ENCODE measurements around the gene USP20. TPM values are rescaled to one million over a fixed set of nuclear protein-coding genes. Genes with fewer than 3 reads are reported as not detected.

Gene USP20
- polyA plus RNA-seq, 1 of the 3 experiments (the other 2 are of a cell fraction), result 22.5 TPM

DNA sequence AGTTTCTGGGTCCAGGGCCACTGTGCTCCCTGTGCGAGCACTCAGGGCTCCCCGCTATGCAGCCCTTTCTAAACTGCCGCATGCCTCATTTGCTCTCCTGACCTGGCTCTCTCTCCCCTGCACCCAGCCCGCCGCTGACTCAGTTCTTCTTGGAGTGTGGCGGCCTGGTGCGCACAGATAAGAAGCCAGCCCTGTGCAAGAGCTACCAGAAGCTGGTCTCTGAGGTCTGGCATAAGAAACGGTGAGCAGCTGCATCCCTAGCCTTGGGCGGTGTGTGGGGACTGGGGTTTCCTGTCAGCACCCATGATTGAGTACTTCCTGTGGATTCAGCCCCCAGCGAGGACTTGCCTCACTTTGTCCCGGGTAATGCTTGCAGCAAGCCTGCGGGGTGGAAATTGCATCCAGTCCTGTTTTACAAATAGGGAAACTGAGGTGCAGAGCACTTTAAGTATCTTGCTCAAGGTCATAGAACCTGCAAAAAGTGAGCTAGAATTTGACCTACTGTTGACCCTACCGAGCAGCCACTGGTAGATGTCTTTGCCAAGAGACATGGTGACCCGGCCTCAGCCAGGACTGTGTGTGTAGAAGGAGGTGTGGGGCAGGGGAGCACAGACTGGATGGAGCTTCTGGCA is 27.9 kb downstream of the USP20 start:
- Histone ChIP-seq H3K27ac (ENCODE audit: low read depth in 2 of 2, low read length in 1 of 2) (peak overlapping the region in 1 of 2 experiments; percentile 89; a peak in 2 of 4 replicates), H3K9ac (no peak overlapping the region), H3K79me2 (ENCODE audit: insufficient read depth) (no peaks in the 10 kb centered on the region), H3K4me3 (ENCODE audit: low read depth in 2 of 2, low read length in 1 of 2) (no peak overlapping the region), H3K27me3 (ENCODE audit: insufficient read depth) (no peaks in the 10 kb centered on the region), H3K9me3 (no peaks in the 10 kb centered on the region), H3K36me3 (replicated peaks in 1 of 2; ENCODE audit: control insufficient read depth in 1 of 2, insufficient read depth in 2 of 2, low read length in 1 of 2) (peaks cover 5 to 24% of the 10 kb centered on the region in 2 experiments), H3K4me2 (no peak overlapping the region), H3F3A (replicated peaks; ENCODE audit: insufficient read depth) (no peaks in the 10 kb centered on the region), H4K20me1 (ENCODE audit: insufficient read depth) (no peaks in the 10 kb centered on the region), H3K4me1 (ENCODE audit: control insufficient read depth in 1 of 2, insufficient read depth in 2 of 2, low read depth in 1 of 2, low read length in 1 of 2) (peaks cover 0 to 14% of the 10 kb centered on the region in 2 experiments; a peak in 1 of 4 replicates), H3K9me2 (no peaks in the 10 kb centered on the region), H2AFZ (ENCODE audit: low read depth) (no peak overlapping the region)
- peak; percentile 46; the same call in 1 of the 2 replicates for TF ChIP-seq TCF12 (IDR thresholded peaks at IDR 0.05)
- no peak for TF ChIP-seq SIN3A (IDR thresholded peaks at IDR 0.05; ENCODE audit: borderline replicate concordance, low read depth, low read length)
- TF ChIP-seq, protein P1, sequence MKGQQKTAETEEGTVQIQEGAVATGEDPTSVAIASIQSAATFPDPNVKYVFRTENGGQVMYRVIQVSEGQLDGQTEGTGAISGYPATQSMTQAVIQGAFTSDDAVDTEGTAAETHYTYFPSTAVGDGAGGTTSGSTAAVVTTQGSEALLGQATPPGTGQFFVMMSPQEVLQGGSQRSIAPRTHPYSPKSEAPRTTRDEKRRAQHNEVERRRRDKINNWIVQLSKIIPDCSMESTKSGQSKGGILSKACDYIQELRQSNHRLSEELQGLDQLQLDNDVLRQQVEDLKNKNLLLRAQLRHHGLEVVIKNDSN (IDR thresholded peaks at IDR 0.05; ENCODE audit: borderline replicate concordance, low read depth), result no peak
- TF ChIP-seq GATA2 (CRISPR knock-in tag; IDR thresholded peaks at IDR 0.05), result peak; percentile 73
- TF ChIP-seq, protein P2, sequence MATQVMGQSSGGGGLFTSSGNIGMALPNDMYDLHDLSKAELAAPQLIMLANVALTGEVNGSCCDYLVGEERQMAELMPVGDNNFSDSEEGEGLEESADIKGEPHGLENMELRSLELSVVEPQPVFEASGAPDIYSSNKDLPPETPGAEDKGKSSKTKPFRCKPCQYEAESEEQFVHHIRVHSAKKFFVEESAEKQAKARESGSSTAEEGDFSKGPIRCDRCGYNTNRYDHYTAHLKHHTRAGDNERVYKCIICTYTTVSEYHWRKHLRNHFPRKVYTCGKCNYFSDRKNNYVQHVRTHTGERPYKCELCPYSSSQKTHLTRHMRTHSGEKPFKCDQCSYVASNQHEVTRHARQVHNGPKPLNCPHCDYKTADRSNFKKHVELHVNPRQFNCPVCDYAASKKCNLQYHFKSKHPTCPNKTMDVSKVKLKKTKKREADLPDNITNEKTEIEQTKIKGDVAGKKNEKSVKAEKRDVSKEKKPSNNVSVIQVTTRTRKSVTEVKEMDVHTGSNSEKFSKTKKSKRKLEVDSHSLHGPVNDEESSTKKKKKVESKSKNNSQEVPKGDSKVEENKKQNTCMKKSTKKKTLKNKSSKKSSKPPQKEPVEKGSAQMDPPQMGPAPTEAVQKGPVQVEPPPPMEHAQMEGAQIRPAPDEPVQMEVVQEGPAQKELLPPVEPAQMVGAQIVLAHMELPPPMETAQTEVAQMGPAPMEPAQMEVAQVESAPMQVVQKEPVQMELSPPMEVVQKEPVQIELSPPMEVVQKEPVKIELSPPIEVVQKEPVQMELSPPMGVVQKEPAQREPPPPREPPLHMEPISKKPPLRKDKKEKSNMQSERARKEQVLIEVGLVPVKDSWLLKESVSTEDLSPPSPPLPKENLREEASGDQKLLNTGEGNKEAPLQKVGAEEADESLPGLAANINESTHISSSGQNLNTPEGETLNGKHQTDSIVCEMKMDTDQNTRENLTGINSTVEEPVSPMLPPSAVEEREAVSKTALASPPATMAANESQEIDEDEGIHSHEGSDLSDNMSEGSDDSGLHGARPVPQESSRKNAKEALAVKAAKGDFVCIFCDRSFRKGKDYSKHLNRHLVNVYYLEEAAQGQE (IDR thresholded peaks at IDR 0.05; ENCODE audit: low read depth, low read length), result no peak
- no peak for TF ChIP-seq EZH2phosphoT487 (IDR thresholded peaks at IDR 0.05; ENCODE audit: borderline replicate concordance, low read depth)
- peak; percentile 27; the same call in 1 of the 2 replicates for TF ChIP-seq RAD21 (IDR thresholded peaks at IDR 0.05; ENCODE audit: low read length)
- no peak for TF ChIP-seq POLR2AphosphoS5 (IDR thresholded peaks at IDR 0.05; ENCODE audit: low read depth, low read length)
- TF ChIP-seq CHD2 (IDR thresholded peaks at IDR 0.05; ENCODE audit: low read length, partially characterized antibody), result peak; percentile 74
- TF ChIP-seq JUND (IDR thresholded peaks at IDR 0.05), result no peak
- peak; percentile 34; the same call in 1 of the 2 replicates for TF ChIP-seq MXI1 (IDR thresholded peaks at IDR 0.05; ENCODE audit: low read depth, low read length)
- TF ChIP-seq ELF1 (IDR thresholded peaks at IDR 0.05), result no peak
- TF ChIP-seq, protein P3, sequence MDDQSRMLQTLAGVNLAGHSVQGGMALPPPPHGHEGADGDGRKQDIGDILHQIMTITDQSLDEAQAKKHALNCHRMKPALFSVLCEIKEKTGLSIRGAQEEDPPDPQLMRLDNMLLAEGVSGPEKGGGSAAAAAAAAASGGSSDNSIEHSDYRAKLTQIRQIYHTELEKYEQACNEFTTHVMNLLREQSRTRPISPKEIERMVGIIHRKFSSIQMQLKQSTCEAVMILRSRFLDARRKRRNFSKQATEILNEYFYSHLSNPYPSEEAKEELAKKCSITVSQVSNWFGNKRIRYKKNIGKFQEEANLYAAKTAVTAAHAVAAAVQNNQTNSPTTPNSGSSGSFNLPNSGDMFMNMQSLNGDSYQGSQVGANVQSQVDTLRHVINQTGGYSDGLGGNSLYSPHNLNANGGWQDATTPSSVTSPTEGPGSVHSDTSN (IDR thresholded peaks at IDR 0.05), result peak; percentile 56
- peak in 1 of 2 experiments; percentile 81; a peak in 2 of 4 replicates for TF ChIP-seq EP300 (IDR thresholded peaks at IDR 0.05; ENCODE audit: borderline replicate concordance in 1 of 2, low read depth in 1 of 2, low read length in 1 of 2)
- TF ChIP-seq TAF1 (IDR thresholded peaks at IDR 0.05; ENCODE audit: borderline replicate concordance, low read depth, low read length), result no peak
- TF ChIP-seq, protein P4, sequence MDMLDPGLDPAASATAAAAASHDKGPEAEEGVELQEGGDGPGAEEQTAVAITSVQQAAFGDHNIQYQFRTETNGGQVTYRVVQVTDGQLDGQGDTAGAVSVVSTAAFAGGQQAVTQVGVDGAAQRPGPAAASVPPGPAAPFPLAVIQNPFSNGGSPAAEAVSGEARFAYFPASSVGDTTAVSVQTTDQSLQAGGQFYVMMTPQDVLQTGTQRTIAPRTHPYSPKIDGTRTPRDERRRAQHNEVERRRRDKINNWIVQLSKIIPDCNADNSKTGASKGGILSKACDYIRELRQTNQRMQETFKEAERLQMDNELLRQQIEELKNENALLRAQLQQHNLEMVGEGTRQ (IDR thresholded peaks at IDR 0.05; ENCODE audit: borderline replicate concordance, low read depth, low read length), result no peak
- peak; percentile 59 for TF ChIP-seq RCOR1 (IDR thresholded peaks at IDR 0.05; ENCODE audit: low read length)
- TF ChIP-seq, protein P5, sequence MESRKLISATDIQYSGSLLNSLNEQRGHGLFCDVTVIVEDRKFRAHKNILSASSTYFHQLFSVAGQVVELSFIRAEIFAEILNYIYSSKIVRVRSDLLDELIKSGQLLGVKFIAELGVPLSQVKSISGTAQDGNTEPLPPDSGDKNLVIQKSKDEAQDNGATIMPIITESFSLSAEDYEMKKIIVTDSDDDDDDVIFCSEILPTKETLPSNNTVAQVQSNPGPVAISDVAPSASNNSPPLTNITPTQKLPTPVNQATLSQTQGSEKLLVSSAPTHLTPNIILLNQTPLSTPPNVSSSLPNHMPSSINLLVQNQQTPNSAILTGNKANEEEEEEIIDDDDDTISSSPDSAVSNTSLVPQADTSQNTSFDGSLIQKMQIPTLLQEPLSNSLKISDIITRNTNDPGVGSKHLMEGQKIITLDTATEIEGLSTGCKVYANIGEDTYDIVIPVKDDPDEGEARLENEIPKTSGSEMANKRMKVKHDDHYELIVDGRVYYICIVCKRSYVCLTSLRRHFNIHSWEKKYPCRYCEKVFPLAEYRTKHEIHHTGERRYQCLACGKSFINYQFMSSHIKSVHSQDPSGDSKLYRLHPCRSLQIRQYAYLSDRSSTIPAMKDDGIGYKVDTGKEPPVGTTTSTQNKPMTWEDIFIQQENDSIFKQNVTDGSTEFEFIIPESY (IDR thresholded peaks at IDR 0.05; ENCODE audit: borderline replicate concordance, low read depth), result no peak
- TF ChIP-seq FOSL2 (IDR thresholded peaks at IDR 0.05; ENCODE audit: borderline replicate concordance, low read depth), result no peak
- peak; percentile 75; the same call in 1 of the 2 replicates for TF ChIP-seq FOXJ3 (CRISPR knock-in tag; IDR thresholded peaks at IDR 0.05)
- TF ChIP-seq FOXM1 (IDR thresholded peaks at IDR 0.05; ENCODE audit: low read depth), result no peak
- 61% methylated on average over 14 of the region's 14 CpGs for WGBS (ENCODE audit: low lambda C conversion rate)
- ChIA-PET POLR2A (interaction anchor here (0.6 to 0.7 kb wide), 4 partner anchors 11 to 1766 kb away, joined by 3 read pairs; no protein-coding TSS in a partner anchor), CTCF (interaction anchor here (1.0 kb wide), 1 partner anchor 27 kb away, joined by 3 read pairs; no protein-coding TSS in a partner anchor)
- peak; percentile 85 for DNase-seq
